Mucosa of stomach (tissue), 1 donor: Measurements from ENCODE around the gene CLVS2.

Source experiments
- H3K27me3 ChIP-seq: one replicate; pipeline ENCODE4 v1.7.0; 2013; ENCODE audit warnings: mild to moderate bottlenecking, low read length; ENCODE audit not compliant: control insufficient read depth, insufficient read depth
- H3K36me3 ChIP-seq: one replicate; pipeline ENCODE4 v1.7.0; 2013; ENCODE audit warnings: low read length; ENCODE audit not compliant: control insufficient read depth, insufficient read depth
- H3K4me1 ChIP-seq: one replicate; pipeline ENCODE4 v1.7.0; 2013; ENCODE audit warnings: mild to moderate bottlenecking, low read length; ENCODE audit not compliant: control insufficient read depth, insufficient read depth
- H3K4me3 ChIP-seq: one replicate; pipeline ENCODE4 v1.7.0; 2013; ENCODE audit warnings: low read length
- H3K9ac ChIP-seq: one replicate; pipeline ENCODE4 v1.7.0; 2013; ENCODE audit warnings: mild to moderate bottlenecking, low read length, moderate library complexity
- H3K9me3 ChIP-seq: one replicate; pipeline ENCODE4 v1.7.0; 2013; ENCODE audit warnings: mild to moderate bottlenecking, low read length, moderate library complexity; ENCODE audit not compliant: control insufficient read depth
- donor health status: Pancreatic carcinoma.

Gene CLVS2

DNA sequence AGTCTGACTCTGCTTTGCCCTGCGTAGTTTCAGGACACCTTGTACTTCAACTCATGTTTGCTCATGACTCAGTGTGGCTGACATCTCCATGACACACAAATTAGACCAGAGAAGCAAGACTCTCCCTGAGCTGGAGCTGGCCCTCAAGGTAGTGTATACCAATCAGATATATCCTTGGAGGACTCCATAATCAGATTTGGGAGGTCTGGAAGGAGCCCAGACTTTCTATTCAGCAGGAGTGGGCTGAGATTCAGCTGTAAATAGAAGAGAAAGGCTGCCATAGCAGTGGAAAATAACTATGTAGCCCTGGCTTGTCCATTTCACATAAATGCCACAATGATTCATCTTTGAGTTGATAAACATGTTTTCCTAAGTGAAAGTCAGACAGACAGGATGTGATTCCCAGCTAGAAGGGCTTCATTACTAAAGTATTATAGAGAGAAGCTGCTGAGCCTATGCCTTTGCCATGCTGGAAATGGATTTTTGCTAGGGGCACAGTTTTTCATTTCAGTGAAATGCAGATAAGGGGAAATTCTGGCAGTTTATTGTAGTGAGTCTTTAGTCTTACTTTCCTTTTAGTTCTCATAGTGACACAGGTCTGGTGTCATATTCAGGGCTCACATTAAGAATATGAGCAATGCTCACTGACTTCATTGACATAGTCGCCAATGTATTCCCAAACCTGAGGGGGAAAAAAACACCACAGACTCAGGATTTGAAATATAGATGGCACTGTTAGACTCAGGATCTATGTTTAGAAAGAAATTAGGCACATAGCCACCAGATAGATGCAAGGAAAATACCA lies 95.3 kb downstream of the CLVS2 start:
- H3K9ac ChIP-seq: no peak overlapping the region
- no peaks in the 10 kb centered on the region for H3K36me3 ChIP-seq
- H3K4me1 ChIP-seq: peaks cover 11% of the 10 kb centered on the region
- H3K9me3 ChIP-seq: no peaks in the 10 kb centered on the region
- no peak overlapping the region for H3K4me3 ChIP-seq
- no peaks in the 10 kb centered on the region for H3K27me3 ChIP-seq

DNA sequence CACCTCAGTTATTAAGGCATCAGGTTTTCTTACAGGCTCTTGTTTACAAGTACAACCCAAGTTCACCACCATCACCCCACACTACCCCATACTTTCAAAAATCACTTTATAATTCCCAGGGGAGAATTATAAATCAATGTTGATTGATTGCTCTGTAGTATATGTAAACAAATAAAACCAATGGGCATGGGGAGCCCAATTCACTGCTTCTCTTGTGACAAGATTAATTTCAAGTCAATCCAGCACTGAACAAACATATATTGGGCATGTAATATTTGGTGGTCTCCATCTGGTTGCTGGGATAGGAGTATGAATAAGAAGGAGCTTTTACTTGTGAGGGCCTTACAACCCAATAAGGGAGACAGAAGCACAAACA lies 95.8 kb downstream of the CLVS2 start:
- H3K9ac ChIP-seq: no peak overlapping the region
- no peaks in the 10 kb centered on the region for H3K36me3 ChIP-seq
- H3K9me3 ChIP-seq: no peaks in the 10 kb centered on the region
- no peak overlapping the region for H3K4me3 ChIP-seq
- H3K27me3 ChIP-seq: no peaks in the 10 kb centered on the region
- peaks cover 11% of the 10 kb centered on the region for H3K4me1 ChIP-seq

DNA sequence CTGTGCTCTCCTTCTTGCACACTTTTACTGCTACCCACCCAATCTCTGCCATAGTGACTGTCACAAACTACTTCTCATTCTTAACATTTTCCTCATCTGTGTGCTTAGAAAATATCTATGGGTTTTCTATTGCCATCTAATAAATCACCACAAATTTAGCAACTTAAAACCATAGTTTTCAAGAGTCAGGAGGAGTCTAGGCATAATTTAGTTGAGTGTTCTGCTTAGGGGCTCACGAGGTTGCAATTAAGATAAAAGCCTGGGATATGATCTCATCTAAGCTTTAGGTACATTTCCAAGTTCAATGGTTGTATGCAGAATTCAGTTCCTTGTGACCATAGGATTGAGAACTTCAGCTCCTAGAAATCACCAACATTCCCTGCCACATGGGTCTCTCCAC lies 98.8 kb downstream of the CLVS2 start:
- Histone ChIP-seq H3K27me3 (no peaks in the 10 kb centered on the region), H3K36me3 (no peaks in the 10 kb centered on the region), H3K9ac (no peak overlapping the region), H3K9me3 (no peaks in the 10 kb centered on the region), H3K4me1 (peaks cover 11% of the 10 kb centered on the region), H3K4me3 (no peak overlapping the region)

DNA sequence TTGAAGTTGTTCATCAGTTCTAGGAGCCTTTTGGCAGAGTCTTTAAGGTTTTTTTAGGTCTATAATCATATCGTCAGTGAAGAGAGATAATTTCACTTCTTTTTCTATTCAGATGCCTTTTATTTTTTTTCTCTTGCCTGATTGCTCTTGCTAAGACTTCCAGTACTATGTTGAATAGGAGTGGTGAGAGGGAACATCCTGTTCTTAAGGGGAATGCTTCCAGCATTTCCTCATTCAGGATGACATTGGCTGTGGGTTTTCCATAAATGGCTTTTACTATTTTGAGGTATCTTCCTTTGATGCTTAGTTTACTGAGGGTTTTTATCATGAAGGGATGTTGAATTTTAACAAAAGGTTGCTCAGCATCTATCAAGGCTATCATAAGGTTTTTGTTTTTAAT lies 109.5 kb downstream of the CLVS2 start:
- no peak overlapping the region for H3K9ac ChIP-seq
- no peaks in the 10 kb centered on the region for H3K4me1 ChIP-seq

DNA sequence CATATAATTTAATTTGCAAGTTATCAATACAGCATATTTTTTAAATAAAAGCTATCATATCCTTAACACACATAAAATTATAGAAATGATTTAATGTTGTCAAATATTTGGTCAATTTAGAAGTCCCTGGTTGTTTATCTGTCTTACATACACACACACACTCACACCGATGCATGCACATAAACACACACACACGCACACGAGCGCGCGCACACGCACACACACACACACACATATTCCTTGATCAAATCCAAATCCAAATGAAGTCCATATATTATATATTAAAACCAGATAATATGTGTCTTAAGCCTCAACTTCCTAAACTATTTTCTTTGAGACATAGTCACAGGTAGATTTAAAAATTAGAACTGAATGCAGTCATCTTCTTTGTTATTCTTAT lies 120.3 kb downstream of the CLVS2 start:
- no peaks in the 10 kb centered on the region for H3K27me3 ChIP-seq
- peaks cover 4% of the 10 kb centered on the region for H3K4me1 ChIP-seq
- H3K4me3 ChIP-seq: no peak overlapping the region
- no peaks in the 10 kb centered on the region for H3K36me3 ChIP-seq
- no peaks in the 10 kb centered on the region for H3K9me3 ChIP-seq
- no peak overlapping the region for H3K9ac ChIP-seq

More for the DNA sequence above, 109.5 kb downstream of the CLVS2 start:
- H3K36me3 ChIP-seq: no peaks in the 10 kb centered on the region
- no peaks in the 10 kb centered on the region for H3K9me3 ChIP-seq
- H3K27me3 ChIP-seq: no peaks in the 10 kb centered on the region
- H3K4me3 ChIP-seq: no peak overlapping the region

DNA sequence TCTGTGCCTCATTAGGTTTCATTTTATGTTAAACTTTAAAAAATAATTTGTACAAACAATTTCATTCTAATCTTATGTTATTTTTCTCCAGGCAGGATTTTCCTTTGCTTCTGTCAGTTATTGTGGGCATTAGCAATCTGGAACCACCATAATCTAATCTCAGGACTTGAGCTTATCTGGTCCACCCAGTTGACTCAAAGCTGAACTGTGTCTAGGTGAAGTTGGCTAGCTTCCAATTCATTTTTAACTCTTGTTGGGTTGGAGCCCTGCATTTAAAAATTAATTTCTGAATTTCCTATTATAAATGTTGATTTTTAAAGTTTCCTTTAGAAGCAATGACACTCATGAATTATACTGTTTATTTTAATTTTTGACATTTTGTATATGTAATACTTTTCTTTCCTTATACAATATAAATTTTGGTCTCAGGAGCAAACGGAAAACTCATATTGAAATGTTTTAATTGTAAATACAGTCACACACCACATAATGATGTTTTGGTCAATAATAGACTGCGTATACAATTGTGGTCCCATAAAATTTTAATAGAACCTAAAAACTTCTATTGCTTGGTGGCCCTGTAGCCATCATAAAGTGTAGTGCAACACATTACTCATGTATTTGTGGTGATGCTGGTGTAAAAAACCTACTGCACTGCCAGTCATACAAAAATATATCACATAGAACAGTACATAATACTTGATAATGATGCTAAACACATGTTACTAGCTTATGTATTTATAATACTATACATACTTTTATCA lies 121.3 kb downstream of the CLVS2 start:
- no peak overlapping the region for H3K9ac ChIP-seq
- no peaks in the 10 kb centered on the region for H3K9me3 ChIP-seq
- H3K4me3 ChIP-seq: no peak overlapping the region

DNA sequence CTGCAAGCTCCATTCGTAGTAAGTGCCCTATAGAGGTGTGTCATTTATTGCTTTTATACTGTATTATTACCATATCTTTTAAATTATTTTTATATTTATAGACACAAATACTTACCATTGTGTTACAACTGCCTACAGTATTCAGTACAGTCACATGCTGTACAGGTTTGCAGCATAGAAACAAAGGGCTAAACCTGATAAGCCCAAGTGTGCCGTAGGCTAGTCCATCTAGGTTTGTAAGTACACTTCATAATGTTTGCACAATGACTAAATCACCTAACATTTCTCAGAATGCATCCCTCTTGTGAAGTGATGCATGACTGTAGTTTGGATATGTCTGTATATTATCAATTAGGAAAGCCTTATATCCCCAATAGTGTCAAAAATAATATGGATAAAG lies 122.8 kb downstream of the CLVS2 start:
- Histone ChIP-seq H3K4me1 (peaks cover 4% of the 10 kb centered on the region), H3K4me3 (no peak overlapping the region), H3K9ac (no peak overlapping the region), H3K9me3 (no peaks in the 10 kb centered on the region), H3K36me3 (no peaks in the 10 kb centered on the region), H3K27me3 (no peaks in the 10 kb centered on the region)

More for the DNA sequence above, 121.3 kb downstream of the CLVS2 start:
- no peaks in the 10 kb centered on the region for H3K27me3 ChIP-seq
- H3K4me1 ChIP-seq: peaks cover 4% of the 10 kb centered on the region
- no peaks in the 10 kb centered on the region for H3K36me3 ChIP-seq
